Mononuclear cell (primary cell): ENCODE results near the gene NOP16. TPM values are rescaled to one million over a fixed set of nuclear protein-coding genes. Genes with fewer than 3 reads are reported as not detected.

Source experiments
- H3K27me3 ChIP-seq: 2 replicates; pipeline ENCODE4 v1.6.0; 2011; ENCODE audit warnings: low read length, control low read depth; ENCODE audit not compliant: insufficient read depth
- H3K4me1 ChIP-seq: 2 replicates; pipeline ENCODE4 v1.5.1; 2011; ENCODE audit warnings: mild to moderate bottlenecking, low read length, control low read depth; ENCODE audit not compliant: insufficient read depth
- H3K4me3 ChIP-seq: 2 replicates; pipeline ENCODE4 v1.5.1; 2011; ENCODE audit warnings: mild to moderate bottlenecking, low read length, moderate library complexity
- H3K9me3 ChIP-seq: 2 replicates; pipeline ENCODE4 v1.5.1; 2011; ENCODE audit warnings: low read depth, mild to moderate bottlenecking, control low read depth, low read length
- total RNA-seq: library from RNA; depleted of rRNA; stranded (reverse); fragments of >200 nt; gene quantifications from one replicate; pipeline ENCODE4 v1.2.3, GENCODE V29; 2012

The NOP16 gene
- total RNA-seq, 1 donor, result 6.1 TPM

- no peaks in the 10 kb centered on the region for H3K27me3 ChIP-seq
- H3K9me3 ChIP-seq, result no peaks in the 10 kb centered on the region
- H3K4me3 ChIP-seq, result no peak overlapping the region
- no peaks in the 10 kb centered on the region for H3K4me1 ChIP-seq
These were observed 12.2 kb upstream of the NOP16 start for GRCh38 chr5:176400382-176401156.

GRCh38 chr5:176397736-176398420 is 9.5 kb upstream of the NOP16 start:
- no peaks in the 10 kb centered on the region for H3K4me1 ChIP-seq
- no peak overlapping the region for H3K4me3 ChIP-seq
- H3K9me3 ChIP-seq, result no peaks in the 10 kb centered on the region
- no peaks in the 10 kb centered on the region for H3K27me3 ChIP-seq

GRCh38 chr5:176396330-176396729 is 7.9 kb upstream of the NOP16 start:
- peaks cover 11% of the 10 kb centered on the region for H3K4me1 ChIP-seq
- no peak overlapping the region for H3K4me3 ChIP-seq
- no peaks in the 10 kb centered on the region for H3K27me3 ChIP-seq
- no peaks in the 10 kb centered on the region for H3K9me3 ChIP-seq

GRCh38 chr5:176394881-176395675 is 6.7 kb upstream of the NOP16 start:
- peaks cover 11% of the 10 kb centered on the region for H3K4me1 ChIP-seq
- no peaks in the 10 kb centered on the region for H3K27me3 ChIP-seq
- no peak overlapping the region for H3K4me3 ChIP-seq
- no peaks in the 10 kb centered on the region for H3K9me3 ChIP-seq

DNA sequence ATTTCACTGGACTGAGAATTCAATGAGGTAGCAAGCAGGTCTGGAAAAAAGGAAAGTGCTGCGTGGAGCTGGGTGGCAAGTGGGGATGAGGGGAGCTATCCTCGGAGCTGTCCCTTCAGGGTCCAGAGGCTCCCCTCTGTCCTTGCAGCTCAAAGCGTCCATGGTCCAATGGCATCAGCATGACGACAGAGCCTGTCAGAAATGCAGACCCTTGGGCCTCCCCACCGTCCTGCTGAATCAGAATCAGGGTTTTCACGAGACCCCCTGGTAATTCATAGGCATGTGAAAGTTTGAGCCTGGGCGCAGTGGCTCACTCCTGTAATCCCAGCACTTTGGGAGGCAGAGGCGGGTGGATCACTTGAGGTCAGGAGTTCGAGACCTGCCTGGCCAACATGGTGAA is 5.7 kb upstream of the NOP16 start:
- Histone ChIP-seq H3K4me1 (peaks cover 20% of the 10 kb centered on the region), H3K9me3 (no peaks in the 10 kb centered on the region), H3K4me3 (no peak overlapping the region), H3K27me3 (no peaks in the 10 kb centered on the region)

GRCh38 chr5:176392526-176392925 is 4.1 kb upstream of the NOP16 start:
- H3K4me3 ChIP-seq, result no peak overlapping the region
- H3K4me1 ChIP-seq, result peaks cover 28% of the 10 kb centered on the region
- H3K27me3 ChIP-seq, result no peaks in the 10 kb centered on the region
- no peaks in the 10 kb centered on the region for H3K9me3 ChIP-seq

- Histone ChIP-seq H3K4me1 (peaks cover 33% of the 10 kb centered on the region), H3K4me3 (no peak overlapping the region), H3K27me3 (no peaks in the 10 kb centered on the region), H3K9me3 (no peaks in the 10 kb centered on the region)
These were observed 3.6 kb upstream of the NOP16 start for GRCh38 chr5:176391999-176392398.

GRCh38 chr5:176391479-176391878 is 3.1 kb upstream of the NOP16 start:
- Histone ChIP-seq H3K4me3 (no peak overlapping the region), H3K27me3 (no peaks in the 10 kb centered on the region), H3K4me1 (peaks cover 38% of the 10 kb centered on the region), H3K9me3 (no peaks in the 10 kb centered on the region)

- Histone ChIP-seq H3K27me3 (no peaks in the 10 kb centered on the region), H3K4me1 (peaks cover 41% of the 10 kb centered on the region), H3K9me3 (no peaks in the 10 kb centered on the region), H3K4me3 (peak overlapping the region; percentile 82)
These were observed 1.0 kb upstream of the NOP16 start for GRCh38 chr5:176389135-176390123.

GRCh38 chr5:176388003-176388443 is 375 bp downstream of the NOP16 start:
- peak overlapping the region; percentile 82 for H3K4me3 ChIP-seq
- H3K27me3 ChIP-seq, result no peaks in the 10 kb centered on the region
- H3K9me3 ChIP-seq, result no peaks in the 10 kb centered on the region
- H3K4me1 ChIP-seq, result peaks cover 41% of the 10 kb centered on the region

GRCh38 chr5:176387384-176387925 is 943 bp downstream of the NOP16 start:
- Histone ChIP-seq H3K27me3 (no peaks in the 10 kb centered on the region), H3K4me1 (peaks cover 37% of the 10 kb centered on the region), H3K9me3 (no peaks in the 10 kb centered on the region), H3K4me3 (peak overlapping the region; percentile 82)

GRCh38 chr5:176386491-176386890 is 1.9 kb downstream of the NOP16 start:
- no peak overlapping the region for H3K4me3 ChIP-seq

DNA sequence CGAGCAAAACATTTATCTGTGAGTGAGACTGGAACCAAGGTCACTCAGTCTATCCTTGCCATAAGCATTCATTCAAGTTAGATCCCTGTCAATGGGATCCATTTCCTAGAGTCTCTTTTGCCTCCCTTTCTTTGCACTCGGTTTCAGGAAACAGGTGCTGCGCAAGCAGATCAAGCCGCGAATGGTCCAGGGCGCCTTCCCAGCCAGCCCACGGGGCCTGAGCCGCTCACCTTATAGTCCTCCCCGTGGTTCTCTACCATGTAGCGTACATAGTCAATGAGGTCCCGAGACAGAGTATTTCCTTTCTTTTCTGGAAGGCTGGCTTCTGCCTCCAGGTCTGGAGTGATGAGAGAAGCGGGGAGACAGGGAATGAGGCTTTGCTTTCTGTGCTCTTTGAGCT is 3.4 kb downstream of the NOP16 start:
- Histone ChIP-seq H3K4me1 (peaks cover 31% of the 10 kb centered on the region), H3K9me3 (no peaks in the 10 kb centered on the region), H3K27me3 (no peaks in the 10 kb centered on the region), H3K4me3 (no peak overlapping the region)

More at GRCh38 chr5:176386491-176386890, 1.9 kb downstream of the NOP16 start:
- Histone ChIP-seq H3K4me1 (peaks cover 30% of the 10 kb centered on the region), H3K27me3 (no peaks in the 10 kb centered on the region), H3K9me3 (no peaks in the 10 kb centered on the region)

DNA sequence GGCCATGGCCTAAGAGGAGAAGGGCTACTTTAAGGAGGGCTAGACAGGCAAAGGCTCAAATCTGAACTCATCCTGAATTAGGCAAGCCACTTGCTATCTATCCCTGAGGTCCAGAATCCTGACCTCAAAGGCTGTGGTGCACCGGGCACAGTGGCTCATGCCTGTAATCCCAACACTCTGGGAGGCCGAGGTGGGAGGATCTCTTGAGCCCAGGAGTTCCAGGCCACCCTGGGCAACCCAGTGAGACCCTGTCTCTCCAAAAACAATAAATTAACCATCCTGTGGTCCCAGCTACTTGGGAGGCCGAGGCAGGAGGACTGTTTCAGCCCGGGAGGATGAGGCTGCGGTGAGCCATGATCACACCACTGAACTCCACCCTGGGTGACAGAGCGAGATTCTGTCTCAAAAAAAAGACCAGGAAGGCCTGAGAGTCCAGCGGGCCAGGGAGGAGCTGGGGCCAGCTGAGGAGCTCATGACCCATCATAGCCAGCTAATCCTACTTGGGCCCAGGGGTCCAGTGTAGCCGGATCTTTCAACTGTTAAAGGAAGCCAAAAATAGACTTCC is 4.0 kb downstream of the NOP16 start:
- H3K4me1 ChIP-seq, result peaks cover 28% of the 10 kb centered on the region
- no peaks in the 10 kb centered on the region for H3K9me3 ChIP-seq
- H3K27me3 ChIP-seq, result no peaks in the 10 kb centered on the region
- no peak overlapping the region for H3K4me3 ChIP-seq
